ENCODE data around the gene SPATA20. TPM values are rescaled to one million over a fixed set of nuclear protein-coding genes. Genes with fewer than 3 reads are reported as not detected.

The SPATA20 gene
- total RNA-seq, 1 donor from 2014 or later, result 84.1 TPM

GRCh38 chr17:50550661-50551432 lies 3.9 kb downstream of the SPATA20 start:
- Mint-ChIP-seq H3K4me1 (ENCODE audit: low read depth) (peaks cover 2% of the 10 kb centered on the region), H3K27ac (no peak overlapping the region), H3K9me3 (ENCODE audit: low read depth) (no peaks in the 10 kb centered on the region), H3K4me3 (ENCODE audit: low read depth) (no peak overlapping the region), H3K36me3 (ENCODE audit: insufficient read depth) (peaks cover 2% of the 10 kb centered on the region), H3K27me3 (no peaks in the 10 kb centered on the region)
- TF ChIP-seq CTCF (IDR thresholded peaks at IDR 0.05; ENCODE audit: unreplicated experiment), result peak; percentile 89
- DNase-seq (ENCODE audit: low spot score, unreplicated experiment), result peak; percentile 83

- Mint-ChIP-seq H3K27me3 (peaks cover 4% of the 10 kb centered on the region), H3K27ac (no peak overlapping the region), H3K4me3 (ENCODE audit: low read depth) (no peak overlapping the region), H3K36me3 (ENCODE audit: insufficient read depth) (peaks cover 2% of the 10 kb centered on the region), H3K4me1 (ENCODE audit: low read depth) (peaks cover 2% of the 10 kb centered on the region), H3K9me3 (ENCODE audit: low read depth) (no peaks in the 10 kb centered on the region)
- no peak for DNase-seq (ENCODE audit: low spot score, unreplicated experiment)
- no peak for TF ChIP-seq CTCF (IDR thresholded peaks at IDR 0.05; ENCODE audit: unreplicated experiment)
These were observed 4.5 kb downstream of the SPATA20 start for GRCh38 chr17:50551433-50551815.

- H3K36me3 Mint-ChIP-seq (ENCODE audit: insufficient read depth), result peaks cover 2% of the 10 kb centered on the region
- H3K9me3 Mint-ChIP-seq (ENCODE audit: low read depth), result no peaks in the 10 kb centered on the region
- TF ChIP-seq CTCF (IDR thresholded peaks at IDR 0.05; ENCODE audit: unreplicated experiment), result no peak
- H3K4me1 Mint-ChIP-seq (ENCODE audit: low read depth), result no peaks in the 10 kb centered on the region
- H3K4me3 Mint-ChIP-seq (ENCODE audit: low read depth), result no peak overlapping the region
- peaks cover 8% of the 10 kb centered on the region for H3K27me3 Mint-ChIP-seq
- H3K27ac Mint-ChIP-seq, result no peak overlapping the region
- no peak for DNase-seq (ENCODE audit: low spot score, unreplicated experiment)
These were observed 4.9 kb downstream of the SPATA20 start for GRCh38 chr17:50551884-50552283.

- H3K4me1 Mint-ChIP-seq (ENCODE audit: low read depth), result no peaks in the 10 kb centered on the region
- TF ChIP-seq CTCF (IDR thresholded peaks at IDR 0.05; ENCODE audit: unreplicated experiment), result no peak
- peaks cover 31% of the 10 kb centered on the region for H3K27me3 Mint-ChIP-seq
- no peak for DNase-seq (ENCODE audit: low spot score, unreplicated experiment)
- H3K9me3 Mint-ChIP-seq (ENCODE audit: low read depth), result no peaks in the 10 kb centered on the region
- no peak overlapping the region for H3K4me3 Mint-ChIP-seq (ENCODE audit: low read depth)
- peaks cover 2% of the 10 kb centered on the region for H3K36me3 Mint-ChIP-seq (ENCODE audit: insufficient read depth)
- no peak overlapping the region for H3K27ac Mint-ChIP-seq
These were observed 7.2 kb downstream of the SPATA20 start for GRCh38 chr17:50554201-50554600.

- TF ChIP-seq CTCF (IDR thresholded peaks at IDR 0.05; ENCODE audit: unreplicated experiment), result no peak
- peaks cover 2% of the 10 kb centered on the region for H3K36me3 Mint-ChIP-seq (ENCODE audit: insufficient read depth)
- H3K9me3 Mint-ChIP-seq (ENCODE audit: low read depth), result no peaks in the 10 kb centered on the region
- no peak overlapping the region for H3K27ac Mint-ChIP-seq
- H3K27me3 Mint-ChIP-seq, result peaks cover 42% of the 10 kb centered on the region
- peaks cover 1% of the 10 kb centered on the region for H3K4me1 Mint-ChIP-seq (ENCODE audit: low read depth)
- DNase-seq (ENCODE audit: low spot score, unreplicated experiment), result no peak
- H3K4me3 Mint-ChIP-seq (ENCODE audit: low read depth), result no peak overlapping the region
These were observed 9.8 kb downstream of the SPATA20 start for GRCh38 chr17:50556803-50557202.
